Esophagus squamous epithelium (tissue), 4 donors: ENCODE data around the gene CDC6.

Experiments
- CTCF ChIP-seq, 6 experiments: fragments of 450-650 bp in 4 of 6; fragments of 200-600 bp in 2 of 6; sonication (generic) in 2 of 6; IDR thresholded peaks; one replicate each; pipeline ENCODE4 v1.5.1; 2016 to 2019; ENCODE audit warnings: antibody characterized with exemption in 6 of 6, mild to moderate bottlenecking in 4 of 6, moderate library complexity in 4 of 6
- POLR2A ChIP-seq, 4 donors: fragments of 450-650 bp; IDR thresholded peaks; one replicate each; pipeline ENCODE4 v1.6.1; 2017; ENCODE audit warnings: antibody characterized with exemption in 4 of 4, mild to moderate bottlenecking in 4 of 4, moderate library complexity in 3 of 4

DNA sequence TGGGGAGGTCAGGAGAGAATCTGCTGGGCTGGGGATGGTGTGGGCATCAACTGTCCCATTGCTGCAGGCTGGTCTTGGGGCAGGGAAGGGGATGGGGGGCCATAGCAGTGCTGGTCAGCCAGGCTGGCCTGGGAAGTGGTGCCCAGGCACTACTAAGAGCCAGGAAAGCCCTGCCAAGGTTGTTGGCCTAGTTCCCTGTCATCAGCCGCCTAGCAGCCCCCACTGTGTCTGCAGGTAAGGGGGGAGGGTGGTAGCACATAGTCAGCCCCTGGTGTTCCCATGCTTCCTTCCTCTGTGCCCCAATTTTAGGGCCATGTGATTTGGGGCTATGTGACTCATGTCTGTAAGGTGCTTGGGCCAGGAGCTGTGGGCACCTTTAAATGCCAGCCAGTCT, 59.1 kb downstream of the CDC6 start:
- TF ChIP-seq POLR2A (IDR thresholded peaks at IDR 0.05) (no peak), CTCF (IDR thresholded peaks at IDR 0.05) (no peak)
